K562 (cell line): Measurements from ENCODE around the gene STYXL1. TPM values are rescaled to one million over a fixed set of nuclear protein-coding genes. Genes with fewer than 3 reads are reported as not detected.

Experiments
- ATF2 ChIP-seq: sonication (generic); formaldehyde crosslinking; IDR thresholded peaks from 2 replicates; pipeline ENCODE4 v1.8.1; 2022; ENCODE audit warnings: missing genetic modification reagents
- CHD1 ChIP-seq: fragments of 200-600 bp; sonication (generic); IDR thresholded peaks from one replicate; pipeline ENCODE4 v1.6.1; 2012; ENCODE audit warnings: mild to moderate bottlenecking, moderate library complexity, low read length, inconsistent platforms
- KHSRP ChIP-seq: fragments of 450-650 bp; IDR thresholded peaks from 2 replicates; pipeline ENCODE4 v1.6.1; 2017
- NR1H2 ChIP-seq: sonication (generic); formaldehyde crosslinking; IDR thresholded peaks from 2 replicates; pipeline ENCODE4 v1.4.0; 2020; ENCODE audit warnings: mild to moderate bottlenecking, missing genetic modification reagents
- POLR2A ChIP-seq: fragments of 450-650 bp; conservative IDR thresholded peaks from 2 replicates; pipeline ENCODE4 v1.6.1; 2016
- POLR2AphosphoS5 ChIP-seq: IDR thresholded peaks from 2 replicates; pipeline ENCODE4 v1.6.1; 2011; ENCODE audit warnings: mild to moderate bottlenecking, low read depth, low read length, moderate library complexity; ENCODE audit not compliant: control insufficient read depth, insufficient read depth
- POLR2B ChIP-seq: fragments of 450-650 bp; IDR thresholded peaks from 2 replicates; pipeline ENCODE4 v1.6.1; 2018; ENCODE audit warnings: low read depth; ENCODE audit not compliant: partially characterized antibody
- POLR2G ChIP-seq: fragments of 200-400 bp; formaldehyde crosslinking; IDR thresholded peaks from 2 replicates; pipeline ENCODE4 v1.6.1; 2017; ENCODE audit warnings: low read depth, mild to moderate bottlenecking, antibody characterized with exemption, low read length, moderate library complexity
- polyA plus RNA-seq, 8 experiments: library from polyadenylated mRNA; depleted of rRNA in 4 of 8; stranded (reverse) in 5 of 8; unstranded in 3 of 8; fragments of >200 nt; fragmentation: Nextera tagmentation in 2 of 8; fragmentation: Illumina TruSeq in 1 of 8; extraction: Ambion mirVana in 2 of 8; extraction: Trizol in 1 of 8; gene quantifications; 2 replicates each; pipeline versions ENCODE4 v1.2.1 to v1.2.3, GENCODE V29; 2011 to 2014; ENCODE audit warnings: inconsistent platforms in 1 of 8, missing spikeins in 1 of 8
- total RNA-seq, 7 experiments: library from RNA; depleted of rRNA in 6 of 7; stranded (reverse); fragments of >200 nt in 6 of 7; fragmentation: Illumina TruSeq in 2 of 7; extraction: Trizol in 2 of 7; gene quantifications; 2 replicates each; pipeline versions ENCODE4 v1.2.1 to v1.2.3, GENCODE V29; 2011 to 2021; ENCODE audit warnings: low replicate concordance in 1 of 7
- TF ChIP-seq, protein P1 (sequence below), 2 experiments: IDR thresholded peaks; 2 replicates each; pipeline ENCODE4 v1.6.1; 2011; ENCODE audit warnings: borderline replicate concordance in 1 of 2, control low read depth in 1 of 2, low read depth in 1 of 2, low read length in 1 of 2, mild to moderate bottlenecking in 1 of 2, mixed read lengths in 1 of 2, moderate library complexity in 1 of 2; ENCODE audit not compliant: insufficient read depth in 1 of 2, insufficient read length in 1 of 2, poor library complexity in 1 of 2, severe bottlenecking in 1 of 2; ENCODE audit errors: extremely low read depth in 1 of 2
- TF ChIP-seq, protein P2 (sequence below): fragments of 250-450 bp; sonication (Bioruptor Pico); IDR thresholded peaks from 2 replicates; pipeline ENCODE4 v1.8.0; 2021; ENCODE audit warnings: borderline replicate concordance, mild to moderate bottlenecking, moderate library complexity; ENCODE audit not compliant: poor library complexity, severe bottlenecking

The STYXL1 gene
- total and polyA plus RNA-seq, 9 of the 15 experiments (the other 6 are each of a cell fraction or from before 2014, with no cell fraction given), result 36.5 to 97.2 (median 49.9) TPM

GRCh38 chr7:76066716-76067503 is 19.1 kb upstream of the STYXL1 start (continued):
- no peak for TF ChIP-seq ATF2
- TF ChIP-seq POLR2AphosphoS5, result peak; percentile 39; the same call in 1 of the 2 replicates
- peak; percentile 26; the same call in 1 of the 2 replicates for TF ChIP-seq POLR2G
- no peak for TF ChIP-seq NR1H2 (CRISPR knock-in tag)
- TF ChIP-seq POLR2B, result peak; percentile 36
- peak; percentile 56; the same call in 1 of the 2 replicates for TF ChIP-seq POLR2A
- TF ChIP-seq, protein P1, sequence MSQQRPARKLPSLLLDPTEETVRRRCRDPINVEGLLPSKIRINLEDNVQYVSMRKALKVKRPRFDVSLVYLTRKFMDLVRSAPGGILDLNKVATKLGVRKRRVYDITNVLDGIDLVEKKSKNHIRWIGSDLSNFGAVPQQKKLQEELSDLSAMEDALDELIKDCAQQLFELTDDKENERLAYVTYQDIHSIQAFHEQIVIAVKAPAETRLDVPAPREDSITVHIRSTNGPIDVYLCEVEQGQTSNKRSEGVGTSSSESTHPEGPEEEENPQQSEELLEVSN (IDR thresholded peaks at IDR 0.05; ENCODE audit: borderline replicate concordance in 1 of 2, extremely low read depth in 1 of 2, insufficient read depth in 1 of 2, insufficient read length in 1 of 2, low read depth in 1 of 2, low read length in 1 of 2, poor library complexity in 1 of 2, severe bottlenecking in 1 of 2), result no peak
- no peak for TF ChIP-seq KHSRP
- TF ChIP-seq, protein P2, sequence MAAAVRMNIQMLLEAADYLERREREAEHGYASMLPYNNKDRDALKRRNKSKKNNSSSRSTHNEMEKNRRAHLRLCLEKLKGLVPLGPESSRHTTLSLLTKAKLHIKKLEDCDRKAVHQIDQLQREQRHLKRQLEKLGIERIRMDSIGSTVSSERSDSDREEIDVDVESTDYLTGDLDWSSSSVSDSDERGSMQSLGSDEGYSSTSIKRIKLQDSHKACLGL (CRISPR knock-in tag), result no peak
- no peak for TF ChIP-seq CHD1
- TF ChIP-seq, all 486 proteins: peak for 5
